Measurements from ENCODE around the gene CCDC28B. TPM values are rescaled to one million over a fixed set of nuclear protein-coding genes. Genes with fewer than 3 reads are reported as not detected.

Gene CCDC28B
- total and polyA plus RNA-seq, 2 of the 13 experiments (the other 11 are each of a cell fraction or from before 2014, with no cell fraction given): 2.6 to 3.5 TPM

GRCh38 chr1:32250893-32251716 is 50.7 kb downstream of the CCDC28B start, which contains the start of gene LCK (continued):
- TF ChIP-seq HNRNPL (IDR thresholded peaks at IDR 0.05; ENCODE audit: low read depth, low read length) (0 out of 2 replicates have a peak, but pooled peaks have one; percentile 37), CHD4 (IDR thresholded peaks at IDR 0.05; ENCODE audit: borderline replicate concordance, low read length) (no peak), HOMEZ (CRISPR knock-in tag; IDR thresholded peaks at IDR 0.05; ENCODE audit: low read depth) (no peak), ZSCAN5A (CRISPR knock-in tag; IDR thresholded peaks at IDR 0.05; ENCODE audit: borderline replicate concordance) (no peak), ZNF687 (CRISPR knock-in tag; IDR thresholded peaks at IDR 0.05) (peak; percentile 90), SMAD3 (CRISPR knock-in tag; IDR thresholded peaks at IDR 0.05) (no peak), ZNF205 (CRISPR knock-in tag; IDR thresholded peaks at IDR 0.05) (no peak), HDAC6 (IDR thresholded peaks at IDR 0.05; ENCODE audit: low read depth, low read length) (no peak), ZFP1 (CRISPR knock-in tag; IDR thresholded peaks at IDR 0.05) (no peak), ZFX (CRISPR knock-in tag; IDR thresholded peaks at IDR 0.05; ENCODE audit: low read depth) (no peak), SRY (CRISPR knock-in tag; IDR thresholded peaks at IDR 0.05) (0 out of 2 replicates have a peak, but pooled peaks have one; percentile 48), ZNF44 (CRISPR knock-in tag; IDR thresholded peaks at IDR 0.05) (no peak), HBP1 (CRISPR knock-in tag; IDR thresholded peaks at IDR 0.05; ENCODE audit: low read depth) (no peak), HNF1B (CRISPR knock-in tag; IDR thresholded peaks at IDR 0.05) (no peak), TFDP1 (CRISPR knock-in tag; IDR thresholded peaks at IDR 0.05; ENCODE audit: borderline replicate concordance) (peak; percentile 25; the same call in 1 of the 2 replicates), ASH2L (IDR thresholded peaks at IDR 0.05; ENCODE audit: insufficient read length, low read depth, low read length) (no peak), GTF3A (CRISPR knock-in tag; conservative IDR thresholded peaks at IDR 0.05) (no peak)
